DMS53 treated with DMSO at 0.1 percent for 48 hours (cell line): Measurements from ENCODE around the gene TMEM51.
A peak's percentile ranks its signal among the peaks of the same experiment; 100 is the strongest.

Experiments
- DNase-seq: peaks from one replicate; lab custom pipeline; 2025; ENCODE audit not compliant: unreplicated experiment; lab: John Stamatoyannopoulos, UW

Gene TMEM51

GRCh38 chr1:15153184-15153841 lies at the start of gene TMEM51:
TMEM51 (plus strand) TSS chr1:15153747; CDS start chr1:15215088, 61,341 bp downstream.
- DNase-seq = peak; percentile 66

- no peak for DNase-seq
Observed at GRCh38 chr1:15103906-15104305, 49.6 kb upstream of the TMEM51 start.

- no peak for DNase-seq
Observed at GRCh38 chr1:15104768-15105167, 48.8 kb upstream of the TMEM51 start.

GRCh38 chr1:15106608-15107007 lies 46.9 kb upstream of the TMEM51 start:
- no peak for DNase-seq

GRCh38 chr1:15107058-15107687 lies 46.4 kb upstream of the TMEM51 start:
- no peak for DNase-seq

- DNase-seq = no peak
Observed at GRCh38 chr1:15107911-15108310, 45.6 kb upstream of the TMEM51 start.

GRCh38 chr1:15110128-15110866 lies 43.2 kb upstream of the TMEM51 start:
- no peak for DNase-seq

- no peak for DNase-seq
Observed at GRCh38 chr1:15110867-15111230, 42.7 kb upstream of the TMEM51 start.

- DNase-seq = no peak
Observed at GRCh38 chr1:15113146-15113545, 40.4 kb upstream of the TMEM51 start.

GRCh38 chr1:15114884-15115283 lies 38.7 kb upstream of the TMEM51 start:
- no peak for DNase-seq

- DNase-seq = no peak
Observed at GRCh38 chr1:15115542-15116330, 37.8 kb upstream of the TMEM51 start.

- DNase-seq = no peak
Observed at GRCh38 chr1:15116966-15117365, 36.6 kb upstream of the TMEM51 start.

GRCh38 chr1:15117671-15118325 lies 35.7 kb upstream of the TMEM51 start:
- no peak for DNase-seq

GRCh38 chr1:15118579-15118978 lies 35.0 kb upstream of the TMEM51 start:
- DNase-seq = no peak

GRCh38 chr1:15120251-15120945 lies 33.1 kb upstream of the TMEM51 start:
- DNase-seq = no peak

- DNase-seq = no peak
Observed at GRCh38 chr1:15122331-15122730, 31.2 kb upstream of the TMEM51 start.

GRCh38 chr1:15123270-15123669 lies 30.3 kb upstream of the TMEM51 start:
- DNase-seq = no peak

GRCh38 chr1:15123925-15124324 lies 29.6 kb upstream of the TMEM51 start:
- DNase-seq = no peak

- no peak for DNase-seq
Observed at GRCh38 chr1:15124362-15125100, 29.0 kb upstream of the TMEM51 start.
